Mammary epithelial cell (primary cell): ENCODE results near the gene CENPO.

Experiments used
- CTCF ChIP-seq, 2 donors: IDR thresholded peaks in 1 of 2; conservative IDR thresholded peaks in 1 of 2; 2 replicates each; pipeline ENCODE4 v1.5.1; 2011 to 2012; ENCODE audit warnings: inconsistent platforms in 2 of 2, low read length in 2 of 2, mild to moderate bottlenecking in 2 of 2, control low read depth in 1 of 2, low read depth in 1 of 2; ENCODE audit not compliant: insufficient read depth in 1 of 2; ENCODE audit errors: extremely low read depth in 1 of 2
- EZH2 ChIP-seq: IDR thresholded peaks from 2 replicates; pipeline ENCODE4 v1.6.1; 2012; ENCODE audit warnings: low read length, inconsistent platforms, borderline replicate concordance

GRCh38 chr2:24856791-24857211 lies 63.6 kb downstream of the CENPO start:
- TF ChIP-seq CTCF (conservative IDR thresholded peaks at IDR 0.05 in 1 of 2, IDR thresholded peaks at IDR 0.05 in 1 of 2; ENCODE audit: extremely low read depth in 1 of 2, insufficient read depth in 1 of 2, low read depth in 1 of 2, low read length in 2 of 2) (no peak), EZH2 (no peak)
